NCI-H2196 (cell line): ENCODE data around the gene SYTL3.
"Not testable (repeated sequence)": the region's sequence is repeated elsewhere in the genome, so short reads cannot be mapped to it uniquely, and the experiment has no call there.

Experiments
- DNase-seq: peaks from one replicate; lab custom pipeline; 2025; ENCODE audit not compliant: unreplicated experiment; lab: John Stamatoyannopoulos, UW

Gene SYTL3

GRCh38 chr6:158789115-158789917 lies 139.5 kb downstream of the SYTL3 start:
- no peak for DNase-seq

DNA sequence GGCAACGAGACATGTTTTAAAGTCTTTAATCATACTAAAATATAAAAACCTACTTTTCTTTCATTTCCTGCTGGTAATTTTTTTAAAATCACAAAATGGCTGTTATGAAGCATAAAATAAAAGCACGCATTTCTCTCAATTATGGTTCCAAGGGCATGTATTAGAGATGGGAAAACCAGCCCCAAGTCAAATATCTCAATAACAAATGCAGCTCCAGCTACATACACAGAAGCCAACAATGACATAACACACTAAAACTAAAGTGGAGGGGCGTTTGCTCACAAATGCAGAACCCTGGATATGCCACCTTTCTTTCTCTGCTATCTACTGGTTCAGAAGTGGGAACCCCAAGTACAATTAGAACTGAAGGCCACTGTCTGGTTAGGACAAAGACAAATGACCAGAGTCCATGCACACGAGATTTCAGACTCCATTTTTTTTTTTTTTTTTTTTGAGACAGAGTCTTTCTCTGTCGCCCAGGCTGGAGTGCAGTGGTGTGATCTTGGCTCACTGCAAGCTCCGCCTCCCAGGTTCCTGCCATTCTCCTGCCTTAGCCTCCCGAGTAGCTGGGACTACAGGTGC lies 141.5 kb downstream of the SYTL3 start:
- DNase-seq: no peak

DNA sequence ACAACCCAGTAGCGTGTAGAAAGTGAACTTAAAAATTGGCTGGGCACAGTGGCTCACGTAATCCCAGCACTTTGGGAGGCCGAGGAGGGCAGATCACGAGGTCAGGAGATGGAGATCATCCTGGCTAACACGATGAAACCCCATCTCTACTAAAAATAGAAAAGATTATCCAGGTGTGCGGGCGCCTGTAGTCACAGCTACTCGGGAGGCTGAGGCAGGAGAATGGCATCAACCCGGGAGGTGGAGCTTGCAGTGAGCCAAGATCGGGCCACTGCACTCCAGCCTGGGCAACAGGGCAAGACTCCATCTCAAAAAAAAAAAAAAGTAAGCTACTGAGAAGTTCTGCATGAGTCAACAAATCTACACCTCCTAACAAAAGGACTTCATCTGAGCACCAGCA lies 142.7 kb downstream of the SYTL3 start:
- not testable (repeated sequence) for DNase-seq

DNA sequence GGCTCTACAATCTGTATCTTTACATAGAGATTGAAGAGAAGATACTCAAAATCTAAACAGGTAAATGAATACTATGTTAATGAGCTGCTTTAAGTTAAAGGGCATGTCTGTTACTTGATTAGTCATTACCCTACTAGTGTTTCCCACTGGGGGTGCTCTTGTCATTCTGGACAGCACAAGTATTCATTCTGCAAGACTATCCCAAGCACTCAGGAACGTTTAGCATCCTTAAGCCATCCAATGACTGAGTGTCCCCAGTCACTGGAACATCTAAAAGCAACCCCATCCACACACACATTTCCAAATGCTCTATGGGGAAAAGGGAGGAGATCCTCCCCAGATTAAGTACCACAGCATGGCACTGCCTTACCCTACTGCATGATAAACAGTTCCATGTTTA lies 143.6 kb downstream of the SYTL3 start:
- DNase-seq: no peak

DNA sequence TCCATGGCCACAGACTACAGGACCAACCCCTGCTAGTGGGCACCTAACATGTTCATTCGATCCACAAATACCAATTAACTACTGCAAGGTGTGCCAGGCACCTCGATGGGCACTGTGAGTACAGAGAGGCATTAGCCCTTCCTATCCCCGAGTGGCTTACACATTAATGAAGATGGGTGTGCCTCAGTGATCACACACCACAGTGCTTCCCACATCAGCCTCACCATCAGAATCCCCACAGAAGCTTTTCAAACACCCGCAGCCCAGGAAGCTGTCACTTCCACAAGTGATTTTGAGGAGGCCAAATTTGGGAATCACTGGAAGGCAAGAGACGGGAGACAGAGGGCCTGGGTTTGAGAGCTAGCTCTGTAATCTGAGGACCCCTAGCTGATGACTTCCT lies 145.7 kb downstream of the SYTL3 start:
- DNase-seq: no peak

DNA sequence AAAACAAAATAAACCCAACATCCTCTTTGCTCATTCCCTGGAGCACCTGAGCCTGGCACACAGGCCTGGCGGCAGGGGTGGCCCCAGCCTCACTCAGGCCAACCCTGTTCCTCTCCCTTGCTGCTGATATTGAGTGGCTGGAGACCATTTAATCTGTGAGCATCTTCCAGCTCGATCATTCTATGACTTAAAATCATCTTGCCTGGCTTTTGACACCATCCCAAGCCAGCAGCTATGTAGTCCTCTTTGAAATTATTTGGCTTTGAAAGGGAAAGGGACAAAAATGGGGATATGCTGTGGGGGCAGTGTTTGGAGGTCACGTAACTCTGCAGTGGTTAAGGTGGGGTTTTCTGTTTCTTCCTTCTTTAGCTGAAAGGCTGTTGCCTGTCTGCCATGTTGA lies 146.5 kb downstream of the SYTL3 start:
- no peak for DNase-seq

GRCh38 chr6:158797331-158798310 lies 147.8 kb downstream of the SYTL3 start:
- no peak for DNase-seq

GRCh38 chr6:158798311-158798710 lies 148.5 kb downstream of the SYTL3 start:
- no peak for DNase-seq

GRCh38 chr6:158799051-158799792 lies 149.4 kb downstream of the SYTL3 start:
- DNase-seq: peak; percentile 31

GRCh38 chr6:158801655-158802294 lies 151.9 kb downstream of the SYTL3 start:
- no peak for DNase-seq

DNA sequence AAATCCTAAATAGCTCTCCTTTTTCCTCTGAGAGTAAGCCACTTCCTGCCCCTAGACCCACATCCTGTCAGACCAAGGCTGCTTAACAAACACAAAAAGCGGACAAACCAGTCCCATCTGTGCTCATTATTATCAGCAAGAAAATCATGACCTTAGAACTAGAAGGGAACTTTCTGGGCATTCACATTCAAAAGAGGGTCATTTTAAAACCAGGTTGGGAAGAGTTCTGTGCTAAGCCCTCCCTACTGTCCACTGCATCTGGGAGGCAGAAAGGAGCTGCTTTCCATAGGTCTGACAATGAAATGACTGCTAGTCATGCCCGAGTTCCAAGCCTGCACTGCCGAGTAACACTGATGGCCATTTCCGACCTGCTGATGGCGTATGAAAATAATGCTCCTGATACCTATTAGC lies 153.9 kb downstream of the SYTL3 start:
- peak; percentile 19 for DNase-seq

DNA sequence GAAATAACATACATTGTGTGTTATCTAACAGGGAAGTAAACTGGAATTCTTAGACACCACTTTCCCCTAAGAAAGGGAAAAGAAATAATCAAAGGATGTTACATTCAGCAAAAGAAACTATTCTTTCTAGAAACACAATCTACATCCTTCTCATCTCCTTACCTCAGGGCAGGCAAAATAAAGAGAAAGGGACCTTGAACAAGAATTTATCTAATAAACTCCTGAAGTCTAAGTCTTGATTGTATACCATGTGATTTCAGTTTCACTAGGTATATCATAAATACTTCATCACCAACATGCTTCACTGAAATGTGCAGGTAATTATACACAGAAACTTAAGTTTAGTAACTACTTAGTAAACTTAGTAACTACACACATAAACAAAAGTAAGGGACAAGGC lies 154.4 kb downstream of the SYTL3 start:
- DNase-seq: no peak

DNA sequence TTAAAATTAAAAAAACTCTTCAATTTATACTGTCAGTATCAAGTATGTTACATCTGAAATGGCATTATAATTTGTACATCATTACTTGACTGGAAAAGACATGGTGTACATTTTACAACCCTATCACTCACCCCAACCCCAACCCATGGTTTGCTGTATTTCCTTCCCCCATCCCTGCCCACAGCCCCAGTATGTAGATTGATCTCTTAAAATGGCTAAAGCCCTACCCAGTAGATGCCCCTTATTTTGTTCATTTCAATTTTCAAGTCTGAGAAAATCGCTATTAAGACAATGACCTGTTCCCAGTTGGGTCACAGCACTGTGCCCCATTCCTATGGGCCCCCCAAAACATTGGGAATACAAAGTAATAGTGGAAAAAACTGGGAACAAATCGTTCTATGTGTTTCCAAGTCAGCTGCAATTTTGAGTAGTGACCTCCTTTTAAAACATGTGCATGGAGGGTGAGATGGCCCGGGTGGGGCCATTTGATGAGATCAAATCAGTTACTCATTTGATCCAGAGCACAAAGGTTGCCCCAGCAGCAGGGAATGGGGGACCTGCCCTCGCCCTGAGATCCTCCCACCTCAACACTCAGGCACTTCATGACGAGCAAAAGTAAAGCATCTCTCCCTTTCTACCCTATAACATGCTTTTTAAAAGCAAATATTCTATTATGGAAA lies 156.0 kb downstream of the SYTL3 start:
- no peak for DNase-seq

- DNase-seq: no peak
Measured at GRCh38 chr6:158807515-158808441, 157.9 kb downstream of the SYTL3 start.

DNA sequence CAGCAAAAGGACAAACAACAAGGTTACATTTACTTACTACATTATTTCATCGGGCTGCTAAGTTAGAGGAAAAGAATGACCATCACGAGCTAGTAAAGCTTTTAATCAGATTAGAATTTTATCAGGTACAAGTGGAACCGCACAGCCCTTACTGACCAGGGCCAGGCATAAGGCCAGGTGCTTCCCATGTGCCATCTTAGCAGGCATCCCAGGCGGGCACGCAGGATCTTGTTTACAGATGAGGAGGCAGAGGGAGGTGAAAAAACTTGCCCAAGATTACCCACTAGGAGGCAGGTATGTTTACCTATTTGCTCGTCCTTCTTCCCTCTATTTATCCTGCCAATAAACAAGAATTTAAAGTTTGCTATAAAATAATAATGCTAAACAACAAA lies 158.6 kb downstream of the SYTL3 start:
- DNase-seq: no peak

GRCh38 chr6:158808941-158809678 lies 159.3 kb downstream of the SYTL3 start:
- DNase-seq: no peak

- DNase-seq: no peak
Measured at GRCh38 chr6:158810155-158811095, 160.6 kb downstream of the SYTL3 start.
